Transverse colon (tissue), 4 donors: ENCODE results near the gene LBX1.

Experiments used
- CTCF ChIP-seq, 5 experiments: fragments of 200-600 bp in 3 of 5; fragments of 450-650 bp in 2 of 5; sonication (generic) in 3 of 5; IDR thresholded peaks; 1 replicate in 2 of 5; 2 replicates in 3 of 5; pipeline ENCODE4 v1.5.1; 2016 to 2017; ENCODE audit warnings: antibody characterized with exemption in 5 of 5, inconsistent platforms in 3 of 5, mild to moderate bottlenecking in 2 of 5, moderate library complexity in 1 of 5
- EP300 ChIP-seq: sonication (generic); formaldehyde crosslinking; IDR thresholded peaks from one replicate; pipeline ENCODE4 v1.6.1; 2017; ENCODE audit warnings: antibody characterized with exemption, low read depth
- POLR2A ChIP-seq: fragments of 450-650 bp; IDR thresholded peaks from one replicate; pipeline ENCODE4 v1.6.1; 2016; ENCODE audit warnings: antibody characterized with exemption, mild to moderate bottlenecking, moderate library complexity
- POLR2AphosphoS5 ChIP-seq, 3 donors: sonication (generic); formaldehyde crosslinking; IDR thresholded peaks; one replicate each; pipeline ENCODE4 v1.6.1; 2016; ENCODE audit warnings: antibody characterized with exemption in 3 of 3

- TF ChIP-seq CTCF (IDR thresholded peaks at IDR 0.05) (no peak), POLR2A (no peak), POLR2AphosphoS5 (IDR thresholded peaks at IDR 0.05) (no peak), EP300 (no peak)
These were observed 27.1 kb upstream of the LBX1 start for GRCh38 chr10:101256387-101256786.
